ENCODE data around the gene MLXIP. TPM values are rescaled to one million over a fixed set of nuclear protein-coding genes. Genes with fewer than 3 reads are reported as not detected.
A peak's percentile ranks its signal among the peaks of the same experiment; 100 is the strongest.
"Not testable (repeated sequence)": the region's sequence is repeated elsewhere in the genome, so short reads cannot be mapped to it uniquely, and the experiment has no call there.

MLXIP gene
- total RNA-seq, 1 donor from 2014 or later: 48.7 TPM

- peak overlapping the region; percentile 78 for H3K27ac Mint-ChIP-seq
Observed at GRCh38 chr12:122031342-122032216, 47.0 kb upstream of the MLXIP start.

GRCh38 chr12:122032580-122032979, 46.0 kb upstream of the MLXIP start:
- Mint-ChIP-seq H3K9me3 (ENCODE audit: low read depth) (no peaks in the 10 kb centered on the region), H3K4me3 (ENCODE audit: low read depth) (no peak overlapping the region), H3K27me3 (no peaks in the 10 kb centered on the region), H3K36me3 (ENCODE audit: insufficient read depth) (peaks cover 9% of the 10 kb centered on the region), H3K4me1 (ENCODE audit: low read depth) (peaks cover 10% of the 10 kb centered on the region), H3K27ac (no peak overlapping the region)
- no peak for DNase-seq (ENCODE audit: low spot score, unreplicated experiment)
- TF ChIP-seq, protein P1, sequence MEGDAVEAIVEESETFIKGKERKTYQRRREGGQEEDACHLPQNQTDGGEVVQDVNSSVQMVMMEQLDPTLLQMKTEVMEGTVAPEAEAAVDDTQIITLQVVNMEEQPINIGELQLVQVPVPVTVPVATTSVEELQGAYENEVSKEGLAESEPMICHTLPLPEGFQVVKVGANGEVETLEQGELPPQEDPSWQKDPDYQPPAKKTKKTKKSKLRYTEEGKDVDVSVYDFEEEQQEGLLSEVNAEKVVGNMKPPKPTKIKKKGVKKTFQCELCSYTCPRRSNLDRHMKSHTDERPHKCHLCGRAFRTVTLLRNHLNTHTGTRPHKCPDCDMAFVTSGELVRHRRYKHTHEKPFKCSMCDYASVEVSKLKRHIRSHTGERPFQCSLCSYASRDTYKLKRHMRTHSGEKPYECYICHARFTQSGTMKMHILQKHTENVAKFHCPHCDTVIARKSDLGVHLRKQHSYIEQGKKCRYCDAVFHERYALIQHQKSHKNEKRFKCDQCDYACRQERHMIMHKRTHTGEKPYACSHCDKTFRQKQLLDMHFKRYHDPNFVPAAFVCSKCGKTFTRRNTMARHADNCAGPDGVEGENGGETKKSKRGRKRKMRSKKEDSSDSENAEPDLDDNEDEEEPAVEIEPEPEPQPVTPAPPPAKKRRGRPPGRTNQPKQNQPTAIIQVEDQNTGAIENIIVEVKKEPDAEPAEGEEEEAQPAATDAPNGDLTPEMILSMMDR (IDR thresholded peaks at IDR 0.05; ENCODE audit: unreplicated experiment): no peak

More at GRCh38 chr12:122031342-122032216, 47.0 kb upstream of the MLXIP start:
- peaks cover 15% of the 10 kb centered on the region for H3K4me1 Mint-ChIP-seq (ENCODE audit: low read depth)
- no peak overlapping the region for H3K4me3 Mint-ChIP-seq (ENCODE audit: low read depth)
- TF ChIP-seq, protein P1 (IDR thresholded peaks at IDR 0.05; ENCODE audit: unreplicated experiment): peak; percentile 69
- peak; percentile 47 for DNase-seq (ENCODE audit: low spot score, unreplicated experiment)
- H3K9me3 Mint-ChIP-seq (ENCODE audit: low read depth): no peaks in the 10 kb centered on the region
- peaks cover 7% of the 10 kb centered on the region for H3K36me3 Mint-ChIP-seq (ENCODE audit: insufficient read depth)
- no peaks in the 10 kb centered on the region for H3K27me3 Mint-ChIP-seq

- TF ChIP-seq, protein P1 (IDR thresholded peaks at IDR 0.05; ENCODE audit: unreplicated experiment): no peak
- H3K27ac Mint-ChIP-seq: no peak overlapping the region
- no peaks in the 10 kb centered on the region for H3K27me3 Mint-ChIP-seq
- H3K4me1 Mint-ChIP-seq (ENCODE audit: low read depth): peaks cover 2% of the 10 kb centered on the region
- DNase-seq (ENCODE audit: low spot score, unreplicated experiment): no peak
- no peak overlapping the region for H3K4me3 Mint-ChIP-seq (ENCODE audit: low read depth)
- H3K36me3 Mint-ChIP-seq (ENCODE audit: insufficient read depth): peaks cover 12% of the 10 kb centered on the region
- no peaks in the 10 kb centered on the region for H3K9me3 Mint-ChIP-seq (ENCODE audit: low read depth)
Observed at GRCh38 chr12:122035292-122035691, 43.3 kb upstream of the MLXIP start.

DNA sequence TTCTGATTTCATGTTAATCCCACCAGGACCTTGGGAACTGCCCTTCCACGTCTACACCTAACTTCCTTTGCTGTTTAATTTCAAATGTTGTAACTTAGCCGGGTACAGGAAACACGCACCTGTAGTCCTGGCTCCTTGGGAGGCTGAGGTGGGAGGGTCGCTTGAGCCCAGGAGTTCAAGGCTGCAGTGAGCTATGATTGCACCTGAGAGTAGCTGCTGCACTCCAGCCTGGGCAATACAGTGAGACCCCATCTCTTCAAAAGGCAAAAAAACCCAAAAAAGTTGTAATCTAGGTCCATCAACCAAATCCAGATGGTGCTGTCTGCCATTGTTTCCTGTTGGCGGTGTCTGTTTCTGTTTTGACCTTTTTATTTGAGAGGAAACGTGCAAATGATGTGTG, 42.4 kb upstream of the MLXIP start:
- Mint-ChIP-seq H3K27ac (no peak overlapping the region), H3K36me3 (ENCODE audit: insufficient read depth) (peaks cover 15% of the 10 kb centered on the region)
- TF ChIP-seq, protein P1 (IDR thresholded peaks at IDR 0.05; ENCODE audit: unreplicated experiment): no peak

DNA sequence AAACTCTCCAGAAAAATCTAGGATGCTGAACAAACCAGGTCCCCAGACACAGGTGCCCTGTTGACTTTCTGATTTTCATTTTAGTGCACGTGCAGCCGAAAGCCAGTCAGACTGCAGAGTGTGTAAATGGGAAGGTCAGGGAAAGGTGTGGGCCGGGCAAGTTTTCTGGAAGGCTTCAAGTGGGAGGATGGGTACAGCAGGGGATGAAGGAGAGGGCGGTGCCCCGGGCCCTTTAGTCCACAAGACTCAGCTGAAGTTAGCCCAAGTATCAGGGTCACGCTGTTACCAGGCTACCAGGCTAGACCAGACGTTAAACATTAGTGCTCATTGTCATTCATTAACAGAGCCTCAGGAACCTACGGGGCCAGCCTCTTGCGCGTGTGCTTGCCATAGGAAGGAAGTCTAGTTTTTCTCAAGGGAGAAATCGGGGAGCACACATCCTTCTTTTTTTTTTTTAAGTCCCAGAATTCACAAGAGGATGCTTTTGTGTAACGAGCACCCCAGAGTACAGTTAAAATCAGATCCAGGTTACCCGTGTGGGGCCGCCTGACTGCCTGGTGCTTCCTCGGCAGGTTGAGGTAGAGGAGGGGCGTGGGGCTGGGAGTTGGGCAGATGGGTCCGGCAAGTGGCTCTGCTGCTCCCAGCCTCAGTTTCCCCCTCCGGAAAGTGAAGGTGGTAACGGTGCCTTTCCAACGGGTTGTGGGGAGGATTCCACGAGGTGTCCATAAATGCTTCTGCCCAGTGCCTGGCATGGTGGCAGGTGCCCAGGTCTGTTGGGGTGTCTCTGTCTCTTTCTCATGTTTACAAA, 37.8 kb upstream of the MLXIP start:
- no peak for DNase-seq (ENCODE audit: low spot score, unreplicated experiment)
- H3K36me3 Mint-ChIP-seq (ENCODE audit: insufficient read depth): peaks cover 20% of the 10 kb centered on the region
- TF ChIP-seq, protein P1 (IDR thresholded peaks at IDR 0.05; ENCODE audit: unreplicated experiment): no peak
- no peaks in the 10 kb centered on the region for H3K9me3 Mint-ChIP-seq (ENCODE audit: low read depth)
- H3K4me3 Mint-ChIP-seq (ENCODE audit: low read depth): peak overlapping the region; percentile 41
- H3K27me3 Mint-ChIP-seq: no peaks in the 10 kb centered on the region
- peak overlapping the region; percentile 89 for H3K27ac Mint-ChIP-seq
- H3K4me1 Mint-ChIP-seq (ENCODE audit: low read depth): peaks cover 11% of the 10 kb centered on the region

More for the DNA sequence above, 42.4 kb upstream of the MLXIP start:
- Mint-ChIP-seq H3K27me3 (no peaks in the 10 kb centered on the region), H3K9me3 (ENCODE audit: low read depth) (no peaks in the 10 kb centered on the region), H3K4me1 (ENCODE audit: low read depth) (peaks cover 9% of the 10 kb centered on the region), H3K4me3 (ENCODE audit: low read depth) (no peak overlapping the region)
- DNase-seq (ENCODE audit: low spot score, unreplicated experiment): no peak

GRCh38 chr12:122041458-122041857, 37.1 kb upstream of the MLXIP start:
- Mint-ChIP-seq H3K4me1 (ENCODE audit: low read depth) (peaks cover 11% of the 10 kb centered on the region), H3K36me3 (ENCODE audit: insufficient read depth) (peaks cover 22% of the 10 kb centered on the region)
- H3K27ac Mint-ChIP-seq; H3K27me3 Mint-ChIP-seq; H3K9me3 Mint-ChIP-seq (ENCODE audit: low read depth); DNase-seq (ENCODE audit: low spot score, unreplicated experiment); H3K4me3 Mint-ChIP-seq (ENCODE audit: low read depth): not testable (repeated sequence)
